IPS-11a (cell line): ENCODE measurements around the gene HERPUD2.

Experiments used
- H3K4me3 ChIP-seq: one replicate; pipeline ENCODE4 v1.5.1; 2013; ENCODE audit warnings: low read depth, low read length, control low read depth

The HERPUD2 gene

GRCh38 chr7:35694784-35695472 is at the start of gene HERPUD2:
Gene HERPUD2 (minus strand): TSS chr7:35695135. CDS start chr7:35694330, 805 bp downstream.
- H3K4me3 ChIP-seq: peak within 1 kb of the TSS; percentile 81

- no peak overlapping the region for H3K4me3 ChIP-seq
Measured at GRCh38 chr7:35738889-35739288, 44.0 kb upstream of the HERPUD2 start.

- H3K4me3 ChIP-seq: no peak overlapping the region
Measured at GRCh38 chr7:35736725-35737124, 41.8 kb upstream of the HERPUD2 start.

- H3K4me3 ChIP-seq: no peak overlapping the region
Measured at GRCh38 chr7:35735396-35735795, 40.5 kb upstream of the HERPUD2 start.

GRCh38 chr7:35734001-35734483 is 39.1 kb upstream of the HERPUD2 start:
- H3K4me3 ChIP-seq: no peak overlapping the region

- no peak overlapping the region for H3K4me3 ChIP-seq
Measured at GRCh38 chr7:35731349-35731748, 36.4 kb upstream of the HERPUD2 start.

GRCh38 chr7:35729061-35729783 is 34.3 kb upstream of the HERPUD2 start:
- no peak overlapping the region for H3K4me3 ChIP-seq

GRCh38 chr7:35728412-35729060 is 33.6 kb upstream of the HERPUD2 start:
- H3K4me3 ChIP-seq: no peak overlapping the region

- no peak overlapping the region for H3K4me3 ChIP-seq
Measured at GRCh38 chr7:35727571-35727970, 32.6 kb upstream of the HERPUD2 start.

- no peak overlapping the region for H3K4me3 ChIP-seq
Measured at GRCh38 chr7:35726654-35727053, 31.7 kb upstream of the HERPUD2 start.

GRCh38 chr7:35725280-35725680 is 30.3 kb upstream of the HERPUD2 start:
- H3K4me3 ChIP-seq: no peak overlapping the region

- H3K4me3 ChIP-seq: no peak overlapping the region
Measured at GRCh38 chr7:35723011-35723410, 28.1 kb upstream of the HERPUD2 start.

GRCh38 chr7:35722054-35722849 is 27.3 kb upstream of the HERPUD2 start:
- no peak overlapping the region for H3K4me3 ChIP-seq

- no peak overlapping the region for H3K4me3 ChIP-seq
Measured at GRCh38 chr7:35721288-35721687, 26.4 kb upstream of the HERPUD2 start.

GRCh38 chr7:35720849-35721248 is 25.9 kb upstream of the HERPUD2 start:
- no peak overlapping the region for H3K4me3 ChIP-seq

- H3K4me3 ChIP-seq: no peak overlapping the region
Measured at GRCh38 chr7:35720032-35720431, 25.1 kb upstream of the HERPUD2 start.

GRCh38 chr7:35718047-35718446 is 23.1 kb upstream of the HERPUD2 start:
- H3K4me3 ChIP-seq: no peak overlapping the region

- H3K4me3 ChIP-seq: no peak overlapping the region
Measured at GRCh38 chr7:35717516-35717915, 22.6 kb upstream of the HERPUD2 start.

- no peak overlapping the region for H3K4me3 ChIP-seq
Measured at GRCh38 chr7:35717013-35717412, 22.1 kb upstream of the HERPUD2 start.

- H3K4me3 ChIP-seq: no peak overlapping the region
Measured at GRCh38 chr7:35716038-35716803, 21.3 kb upstream of the HERPUD2 start.
